ENCODE data around the gene GNAS. TPM values are rescaled to one million over a fixed set of nuclear protein-coding genes. Genes with fewer than 3 reads are reported as not detected.
A peak's percentile ranks its signal among the peaks of the same experiment; 100 is the strongest.

Gene GNAS
- total and polyA plus RNA-seq, 9 of the 15 experiments (the other 6 are each of a cell fraction or from before 2014, with no cell fraction given), result 128 to 648 (median 266) TPM

DNA sequence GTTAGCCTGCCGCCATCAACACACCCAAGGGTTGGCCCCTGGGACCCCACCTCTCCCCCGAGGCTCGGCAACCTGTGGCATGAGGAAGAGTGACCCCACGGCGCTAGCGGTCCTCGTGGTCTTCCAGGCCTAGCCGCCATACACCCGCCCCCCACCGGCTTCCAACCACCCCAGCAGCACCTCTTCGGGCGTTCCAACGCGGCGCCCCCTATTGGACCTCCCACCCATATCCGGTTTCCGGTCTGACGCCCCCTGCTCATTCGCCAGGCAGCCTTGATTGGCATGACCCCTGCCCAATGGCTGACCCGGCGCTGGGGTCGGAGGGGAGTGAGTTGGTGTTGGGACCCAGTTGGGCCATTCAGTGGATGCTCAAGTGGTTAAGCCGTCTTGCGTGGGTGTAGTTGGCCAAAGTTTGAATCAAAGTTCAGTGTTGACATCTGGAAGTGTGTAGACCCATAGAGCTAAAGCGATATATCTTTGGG lies 1.8 kb upstream of the GNAS start, which contains the start of gene GNAS-AS1 (continued):
- TF ChIP-seq, protein P1, sequence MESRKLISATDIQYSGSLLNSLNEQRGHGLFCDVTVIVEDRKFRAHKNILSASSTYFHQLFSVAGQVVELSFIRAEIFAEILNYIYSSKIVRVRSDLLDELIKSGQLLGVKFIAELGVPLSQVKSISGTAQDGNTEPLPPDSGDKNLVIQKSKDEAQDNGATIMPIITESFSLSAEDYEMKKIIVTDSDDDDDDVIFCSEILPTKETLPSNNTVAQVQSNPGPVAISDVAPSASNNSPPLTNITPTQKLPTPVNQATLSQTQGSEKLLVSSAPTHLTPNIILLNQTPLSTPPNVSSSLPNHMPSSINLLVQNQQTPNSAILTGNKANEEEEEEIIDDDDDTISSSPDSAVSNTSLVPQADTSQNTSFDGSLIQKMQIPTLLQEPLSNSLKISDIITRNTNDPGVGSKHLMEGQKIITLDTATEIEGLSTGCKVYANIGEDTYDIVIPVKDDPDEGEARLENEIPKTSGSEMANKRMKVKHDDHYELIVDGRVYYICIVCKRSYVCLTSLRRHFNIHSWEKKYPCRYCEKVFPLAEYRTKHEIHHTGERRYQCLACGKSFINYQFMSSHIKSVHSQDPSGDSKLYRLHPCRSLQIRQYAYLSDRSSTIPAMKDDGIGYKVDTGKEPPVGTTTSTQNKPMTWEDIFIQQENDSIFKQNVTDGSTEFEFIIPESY (CRISPR knock-in tag; IDR thresholded peaks at IDR 0.05), result no peak
- TF ChIP-seq MXI1 (IDR thresholded peaks at IDR 0.05; ENCODE audit: low read depth, low read length), result no peak
- TF ChIP-seq SMARCA5 (IDR thresholded peaks at IDR 0.05), result no peak
- no peak for TF ChIP-seq NFRKB (IDR thresholded peaks at IDR 0.05; ENCODE audit: low read depth)
- TF ChIP-seq HNRNPK (IDR thresholded peaks at IDR 0.05; ENCODE audit: low read depth, low read length, poor library complexity, severe bottlenecking), result no peak
- no peak for TF ChIP-seq NONO (IDR thresholded peaks at IDR 0.05; ENCODE audit: low read depth in 2 of 2, low read length in 1 of 2)
- TF ChIP-seq, protein P2, sequence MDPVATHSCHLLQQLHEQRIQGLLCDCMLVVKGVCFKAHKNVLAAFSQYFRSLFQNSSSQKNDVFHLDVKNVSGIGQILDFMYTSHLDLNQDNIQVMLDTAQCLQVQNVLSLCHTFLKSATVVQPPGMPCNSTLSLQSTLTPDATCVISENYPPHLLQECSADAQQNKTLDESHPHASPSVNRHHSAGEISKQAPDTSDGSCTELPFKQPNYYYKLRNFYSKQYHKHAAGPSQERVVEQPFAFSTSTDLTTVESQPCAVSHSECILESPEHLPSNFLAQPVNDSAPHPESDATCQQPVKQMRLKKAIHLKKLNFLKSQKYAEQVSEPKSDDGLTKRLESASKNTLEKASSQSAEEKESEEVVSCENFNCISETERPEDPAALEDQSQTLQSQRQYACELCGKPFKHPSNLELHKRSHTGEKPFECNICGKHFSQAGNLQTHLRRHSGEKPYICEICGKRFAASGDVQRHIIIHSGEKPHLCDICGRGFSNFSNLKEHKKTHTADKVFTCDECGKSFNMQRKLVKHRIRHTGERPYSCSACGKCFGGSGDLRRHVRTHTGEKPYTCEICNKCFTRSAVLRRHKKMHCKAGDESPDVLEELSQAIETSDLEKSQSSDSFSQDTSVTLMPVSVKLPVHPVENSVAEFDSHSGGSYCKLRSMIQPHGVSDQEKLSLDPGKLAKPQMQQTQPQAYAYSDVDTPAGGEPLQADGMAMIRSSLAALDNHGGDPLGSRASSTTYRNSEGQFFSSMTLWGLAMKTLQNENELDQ (CRISPR knock-in tag; IDR thresholded peaks at IDR 0.05; ENCODE audit: borderline replicate concordance), result no peak
- no peak for TF ChIP-seq POU5F1 (IDR thresholded peaks at IDR 0.05; ENCODE audit: borderline replicate concordance, low read depth, low read length, partially characterized antibody)
- no peak for TF ChIP-seq ZNF140 (CRISPR knock-in tag; IDR thresholded peaks at IDR 0.05)
- TF ChIP-seq DPF2 (IDR thresholded peaks at IDR 0.05), result no peak
- no peak for TF ChIP-seq ZNF174 (CRISPR knock-in tag; IDR thresholded peaks at IDR 0.05)
- TF ChIP-seq MAFK (IDR thresholded peaks at IDR 0.05; ENCODE audit: low read length), result no peak
- TF ChIP-seq MTA2 (IDR thresholded peaks at IDR 0.05; ENCODE audit: low read depth), result no peak
- no peak for TF ChIP-seq CHD1 (IDR thresholded peaks at IDR 0.05; ENCODE audit: low read length)
- no peak for TF ChIP-seq SUPT5H (IDR thresholded peaks at IDR 0.05)
- TF ChIP-seq NFE2 (IDR thresholded peaks at IDR 0.05; ENCODE audit: low read depth), result no peak
- TF ChIP-seq, protein P3, sequence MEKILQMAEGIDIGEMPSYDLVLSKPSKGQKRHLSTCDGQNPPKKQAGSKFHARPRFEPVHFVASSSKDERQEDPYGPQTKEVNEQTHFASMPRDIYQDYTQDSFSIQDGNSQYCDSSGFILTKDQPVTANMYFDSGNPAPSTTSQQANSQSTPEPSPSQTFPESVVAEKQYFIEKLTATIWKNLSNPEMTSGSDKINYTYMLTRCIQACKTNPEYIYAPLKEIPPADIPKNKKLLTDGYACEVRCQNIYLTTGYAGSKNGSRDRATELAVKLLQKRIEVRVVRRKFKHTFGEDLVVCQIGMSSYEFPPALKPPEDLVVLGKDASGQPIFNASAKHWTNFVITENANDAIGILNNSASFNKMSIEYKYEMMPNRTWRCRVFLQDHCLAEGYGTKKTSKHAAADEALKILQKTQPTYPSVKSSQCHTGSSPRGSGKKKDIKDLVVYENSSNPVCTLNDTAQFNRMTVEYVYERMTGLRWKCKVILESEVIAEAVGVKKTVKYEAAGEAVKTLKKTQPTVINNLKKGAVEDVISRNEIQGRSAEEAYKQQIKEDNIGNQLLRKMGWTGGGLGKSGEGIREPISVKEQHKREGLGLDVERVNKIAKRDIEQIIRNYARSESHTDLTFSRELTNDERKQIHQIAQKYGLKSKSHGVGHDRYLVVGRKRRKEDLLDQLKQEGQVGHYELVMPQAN (IDR thresholded peaks at IDR 0.05; ENCODE audit: borderline replicate concordance), result no peak
- TF ChIP-seq STAT5A (IDR thresholded peaks at IDR 0.05; ENCODE audit: borderline replicate concordance, low read length), result no peak
- TF ChIP-seq, protein P4, sequence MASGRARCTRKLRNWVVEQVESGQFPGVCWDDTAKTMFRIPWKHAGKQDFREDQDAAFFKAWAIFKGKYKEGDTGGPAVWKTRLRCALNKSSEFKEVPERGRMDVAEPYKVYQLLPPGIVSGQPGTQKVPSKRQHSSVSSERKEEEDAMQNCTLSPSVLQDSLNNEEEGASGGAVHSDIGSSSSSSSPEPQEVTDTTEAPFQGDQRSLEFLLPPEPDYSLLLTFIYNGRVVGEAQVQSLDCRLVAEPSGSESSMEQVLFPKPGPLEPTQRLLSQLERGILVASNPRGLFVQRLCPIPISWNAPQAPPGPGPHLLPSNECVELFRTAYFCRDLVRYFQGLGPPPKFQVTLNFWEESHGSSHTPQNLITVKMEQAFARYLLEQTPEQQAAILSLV (tag; IDR thresholded peaks at IDR 0.05), result no peak
- peak; percentile 63; the same call in 1 of the 2 replicates for TF ChIP-seq GABPB1 (CRISPR knock-in tag; IDR thresholded peaks at IDR 0.05)
- TF ChIP-seq CREB1 (IDR thresholded peaks at IDR 0.05), result no peak
- TF ChIP-seq CREB1 (CRISPR knock-in tag; IDR thresholded peaks at IDR 0.05), result no peak
- TF ChIP-seq PURB (CRISPR knock-in tag; IDR thresholded peaks at IDR 0.05; ENCODE audit: low read depth), result no peak
- TF ChIP-seq ESRRB (CRISPR knock-in tag; IDR thresholded peaks at IDR 0.05; ENCODE audit: borderline replicate concordance), result no peak
